Chondrocyte (in vitro differentiated cells): ENCODE measurements around the gene PRR30. TPM values are rescaled to one million over a fixed set of nuclear protein-coding genes. Genes with fewer than 3 reads are reported as not detected.

ENCODE experiments used
- DNase-seq: peaks from one replicate; pipeline ENCODE4 v3.0.0; 2021; ENCODE audit warnings: mixed read lengths, low spot score
- H3K27ac Mint-ChIP-seq: one replicate; pipeline ENCODE4 v1.8.0; 2021; ENCODE audit warnings: mild to moderate bottlenecking, moderate library complexity, mixed read lengths; ENCODE audit not compliant: unreplicated experiment
- H3K27me3 Mint-ChIP-seq: 2 replicates; pipeline ENCODE4 v1.8.0; 2021; ENCODE audit warnings: low read depth, mixed read lengths
- H3K36me3 Mint-ChIP-seq: 2 replicates; pipeline ENCODE4 v1.8.0; 2021; ENCODE audit warnings: low read depth, mixed read lengths
- H3K4me1 Mint-ChIP-seq: 2 replicates; pipeline ENCODE4 v1.8.0; 2021; ENCODE audit warnings: low read depth, mild to moderate bottlenecking, mixed read lengths
- H3K4me3 Mint-ChIP-seq: one replicate; pipeline ENCODE4 v1.8.0; 2021; ENCODE audit warnings: mild to moderate bottlenecking, moderate library complexity, mixed read lengths; ENCODE audit not compliant: unreplicated experiment
- H3K9me3 Mint-ChIP-seq: 2 replicates; pipeline ENCODE4 v1.8.0; 2021; ENCODE audit warnings: low read depth, mixed read lengths
- long read RNA-seq: library from polyadenylated mRNA; stranded (forward); transcript quantifications from one replicate; pipeline ENCODE4 v2.0.0, GENCODE V29; 2021
- total RNA-seq: library from RNA; stranded (reverse); gene quantifications from 3 replicates; pipeline ENCODE4 v1.2.1, GENCODE V29; 2021
- TF ChIP-seq, protein P1 (sequence below): fragments of 200-600 bp; sonication (generic); IDR thresholded peaks from 2 replicates; pipeline ENCODE4 v1.5.0; 2021; ENCODE audit warnings: antibody characterized with exemption, mild to moderate bottlenecking, moderate library complexity

The PRR30 gene
- not detected in 3 replicates for total RNA-seq
- long read RNA-seq = 0 reads

DNA sequence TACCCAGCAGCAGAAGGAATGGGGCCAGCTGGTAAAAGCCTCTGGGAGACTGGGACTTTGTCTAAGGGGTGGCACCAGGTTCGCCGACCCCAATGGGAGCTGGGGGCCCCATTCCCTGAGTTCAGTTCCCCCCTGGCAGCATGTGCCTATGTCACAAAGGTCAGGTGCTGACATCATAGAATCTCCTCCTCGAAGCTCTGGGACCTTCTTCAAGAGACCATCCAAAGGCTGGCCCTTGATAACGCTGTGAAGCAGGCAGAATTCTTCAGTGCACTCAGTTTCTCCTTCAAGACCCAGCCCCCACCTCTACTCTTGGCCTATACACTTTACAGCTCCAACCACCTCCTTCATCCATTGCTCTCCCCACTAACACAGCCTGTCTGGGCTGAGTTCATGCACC, at the start of gene PRR30:
Gene PRR30 (minus strand): TSS at position 101 of the 400 bp plus-strand sequence. CDS start 1,081 bp downstream, outside the sequence.
- TF ChIP-seq, protein P1, sequence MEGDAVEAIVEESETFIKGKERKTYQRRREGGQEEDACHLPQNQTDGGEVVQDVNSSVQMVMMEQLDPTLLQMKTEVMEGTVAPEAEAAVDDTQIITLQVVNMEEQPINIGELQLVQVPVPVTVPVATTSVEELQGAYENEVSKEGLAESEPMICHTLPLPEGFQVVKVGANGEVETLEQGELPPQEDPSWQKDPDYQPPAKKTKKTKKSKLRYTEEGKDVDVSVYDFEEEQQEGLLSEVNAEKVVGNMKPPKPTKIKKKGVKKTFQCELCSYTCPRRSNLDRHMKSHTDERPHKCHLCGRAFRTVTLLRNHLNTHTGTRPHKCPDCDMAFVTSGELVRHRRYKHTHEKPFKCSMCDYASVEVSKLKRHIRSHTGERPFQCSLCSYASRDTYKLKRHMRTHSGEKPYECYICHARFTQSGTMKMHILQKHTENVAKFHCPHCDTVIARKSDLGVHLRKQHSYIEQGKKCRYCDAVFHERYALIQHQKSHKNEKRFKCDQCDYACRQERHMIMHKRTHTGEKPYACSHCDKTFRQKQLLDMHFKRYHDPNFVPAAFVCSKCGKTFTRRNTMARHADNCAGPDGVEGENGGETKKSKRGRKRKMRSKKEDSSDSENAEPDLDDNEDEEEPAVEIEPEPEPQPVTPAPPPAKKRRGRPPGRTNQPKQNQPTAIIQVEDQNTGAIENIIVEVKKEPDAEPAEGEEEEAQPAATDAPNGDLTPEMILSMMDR = no peak
- no peak within 1 kb of the TSS for H3K27ac Mint-ChIP-seq
- no peaks in the 10 kb centered on the region for H3K4me1 Mint-ChIP-seq
- H3K36me3 Mint-ChIP-seq = peaks cover 1% of the 10 kb centered on the region
- H3K9me3 Mint-ChIP-seq = peaks cover 10% of the 10 kb centered on the region
- H3K27me3 Mint-ChIP-seq = peaks cover 15% of the 10 kb centered on the region
- no peak within 1 kb of the TSS for H3K4me3 Mint-ChIP-seq
- no peak for DNase-seq

DNA sequence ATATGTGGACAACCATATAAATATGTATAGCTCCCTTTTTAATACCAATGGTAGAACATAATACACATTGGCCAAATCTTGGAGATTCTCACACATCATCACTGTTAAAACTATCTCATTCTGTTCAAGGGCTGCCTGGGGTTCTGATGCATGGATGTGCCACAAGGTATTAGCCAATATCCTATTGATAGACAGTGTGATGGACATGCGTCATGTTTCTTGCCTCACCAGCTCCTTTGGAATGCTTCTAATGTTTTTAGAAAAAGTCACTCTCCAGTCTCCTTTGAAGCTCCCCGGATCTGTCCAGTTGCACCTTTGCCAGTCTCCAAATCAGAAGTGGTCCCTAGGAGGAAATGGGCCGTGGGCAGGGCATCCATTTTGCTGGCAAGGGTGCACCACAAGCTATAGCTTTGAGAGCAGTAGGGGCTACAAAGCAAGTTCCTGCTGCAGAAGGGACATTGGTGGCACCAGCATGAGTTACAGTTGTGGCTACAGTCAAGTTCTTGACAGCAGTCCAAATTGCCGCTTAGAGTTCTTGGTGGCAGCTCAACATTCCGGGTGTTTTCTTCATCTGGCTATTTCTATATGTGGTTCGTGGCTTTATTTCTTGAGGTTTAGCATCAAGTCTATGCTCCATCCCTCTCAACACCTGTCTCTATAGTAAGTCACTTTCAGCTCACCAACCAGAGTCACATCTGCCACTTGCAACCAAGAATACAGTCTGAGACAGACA, 47.6 kb upstream of the PRR30 start:
- H3K4me1 Mint-ChIP-seq = peaks cover 10% of the 10 kb centered on the region
- H3K4me3 Mint-ChIP-seq = no peak overlapping the region
- H3K36me3 Mint-ChIP-seq = no peaks in the 10 kb centered on the region

DNA sequence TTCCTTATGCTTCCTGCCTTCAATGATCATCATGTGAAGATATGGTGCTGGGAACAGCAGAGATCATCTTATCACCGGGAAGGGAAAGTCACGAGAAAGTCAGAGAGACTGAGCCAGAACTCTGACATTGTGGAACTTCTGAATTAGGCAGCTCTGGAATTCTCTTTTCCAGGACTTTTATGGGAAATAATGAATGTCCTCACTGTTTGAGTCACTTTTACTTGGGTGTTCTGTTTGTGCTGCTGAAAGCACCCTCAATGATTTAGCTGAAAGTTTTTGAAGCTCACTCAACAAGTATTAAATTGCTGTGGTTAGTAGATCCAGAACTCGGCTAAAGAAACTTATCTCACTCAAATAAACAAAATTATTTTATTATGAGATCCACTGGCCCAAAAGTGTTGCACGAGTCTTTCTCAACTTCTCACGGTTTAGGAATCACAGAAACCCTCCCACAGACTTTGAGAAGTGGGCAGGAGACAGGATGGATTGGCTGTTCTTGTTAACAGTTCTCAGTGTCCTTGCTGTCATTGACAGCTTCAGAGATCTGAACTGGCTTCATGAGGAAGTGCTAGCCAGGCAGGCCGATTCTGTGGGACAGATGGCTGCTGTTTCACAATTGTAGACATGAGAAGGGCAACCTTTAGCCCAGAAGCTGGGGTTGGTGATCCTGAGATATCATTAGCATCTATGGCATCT, 46.3 kb upstream of the PRR30 start:
- peaks cover 2% of the 10 kb centered on the region for H3K27me3 Mint-ChIP-seq
- TF ChIP-seq, protein P1 = no peak
- peaks cover 13% of the 10 kb centered on the region for H3K4me1 Mint-ChIP-seq
- H3K9me3 Mint-ChIP-seq = no peaks in the 10 kb centered on the region
- DNase-seq = no peak
- peak overlapping the region; percentile 82 for H3K27ac Mint-ChIP-seq
- no peaks in the 10 kb centered on the region for H3K36me3 Mint-ChIP-seq
- no peak overlapping the region for H3K4me3 Mint-ChIP-seq

More for the DNA sequence above, 47.6 kb upstream of the PRR30 start:
- Mint-ChIP-seq H3K27me3 (peaks cover 2% of the 10 kb centered on the region), H3K27ac (no peak overlapping the region), H3K9me3 (no peaks in the 10 kb centered on the region)
- TF ChIP-seq, protein P1 = no peak
- no peak for DNase-seq

DNA sequence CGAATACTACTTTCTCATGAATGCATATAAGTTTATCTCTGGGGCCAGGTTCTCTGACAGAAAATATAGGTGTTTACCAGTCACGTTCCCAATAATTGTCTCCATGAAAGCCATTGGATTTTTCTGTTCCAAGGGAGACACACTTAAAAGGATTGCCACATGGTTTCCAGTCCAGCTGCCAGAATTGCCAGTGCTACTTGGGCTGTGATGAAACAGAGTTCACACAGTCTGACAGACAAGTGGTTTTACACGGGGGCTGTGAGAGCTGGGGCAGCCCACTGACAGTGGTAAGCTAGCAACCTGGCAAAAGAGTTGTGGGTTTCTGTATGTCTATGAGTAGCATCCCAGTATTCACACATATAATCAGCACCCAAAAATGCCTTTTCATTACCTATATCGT, 44.9 kb upstream of the PRR30 start:
- Mint-ChIP-seq H3K4me1 (peaks cover 13% of the 10 kb centered on the region), H3K4me3 (no peak overlapping the region), H3K27ac (no peak overlapping the region), H3K9me3 (no peaks in the 10 kb centered on the region), H3K27me3 (peaks cover 4% of the 10 kb centered on the region), H3K36me3 (no peaks in the 10 kb centered on the region)
- TF ChIP-seq, protein P1 = no peak
- DNase-seq = no peak

DNA sequence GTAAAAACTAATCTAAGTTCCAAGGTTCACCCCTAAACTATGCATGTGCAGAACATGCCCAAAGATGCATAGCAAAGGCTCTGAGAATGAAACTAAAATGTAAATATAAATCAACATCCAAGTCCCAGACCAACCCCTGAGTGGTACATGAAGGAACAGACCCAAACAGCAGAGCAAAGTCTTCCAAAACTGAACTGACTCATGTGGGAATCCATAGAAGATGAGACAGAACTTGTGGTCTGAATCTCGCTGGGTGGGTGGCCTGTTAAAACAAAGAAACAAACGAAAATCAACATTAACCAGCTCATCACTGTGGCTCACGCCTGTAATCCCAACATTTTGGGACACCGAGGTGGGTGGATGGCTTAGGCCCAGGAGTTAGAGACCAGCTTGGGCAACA, 43.1 kb upstream of the PRR30 start:
- H3K27me3 Mint-ChIP-seq = peaks cover 9% of the 10 kb centered on the region
- peaks cover 13% of the 10 kb centered on the region for H3K4me1 Mint-ChIP-seq
- TF ChIP-seq, protein P1 = no peak
- H3K27ac Mint-ChIP-seq = no peak overlapping the region
- H3K4me3 Mint-ChIP-seq = no peak overlapping the region
- no peaks in the 10 kb centered on the region for H3K9me3 Mint-ChIP-seq
- DNase-seq = no peak
- no peaks in the 10 kb centered on the region for H3K36me3 Mint-ChIP-seq
